ENCODE results near the gene IL26.

DNA sequence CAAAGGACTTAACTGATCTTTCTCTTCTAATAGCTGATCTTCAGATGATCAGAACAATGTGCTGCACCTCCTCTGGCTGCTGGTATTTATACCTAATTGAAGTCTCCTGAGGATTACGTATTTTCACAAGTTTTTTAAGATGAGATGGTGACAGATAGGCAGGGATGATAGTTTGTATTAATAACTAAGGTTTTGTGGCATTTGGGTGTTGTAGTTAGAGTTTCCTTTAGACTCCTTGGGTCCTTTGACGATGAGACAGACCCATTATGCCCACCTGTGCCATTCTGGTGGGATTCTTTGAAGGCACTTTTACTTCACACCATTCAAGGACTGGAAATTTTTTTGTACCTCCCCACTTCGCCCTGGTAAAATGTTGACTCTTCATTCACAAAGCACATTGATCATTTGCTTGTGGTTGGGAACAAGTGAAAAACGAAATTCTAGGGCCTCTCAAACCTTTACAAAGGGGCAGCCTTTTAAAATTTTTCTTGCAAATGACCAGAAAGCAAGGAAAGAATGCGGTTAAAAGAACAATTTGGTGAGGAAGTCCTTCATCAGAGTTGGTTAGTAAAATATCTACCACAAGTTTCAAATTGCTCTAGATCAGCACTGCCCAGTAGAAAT, 65.8 kb downstream of the IL26 start, which contains the start of gene IFNG:
- no peak for TF ChIP-seq SMC3 (conservative IDR thresholded peaks at IDR 0.05; ENCODE audit: poor library complexity)
- no peak for TF ChIP-seq EP300 (conservative IDR thresholded peaks at IDR 0.05; ENCODE audit: poor library complexity, severe bottlenecking)
- TF ChIP-seq, protein P1, sequence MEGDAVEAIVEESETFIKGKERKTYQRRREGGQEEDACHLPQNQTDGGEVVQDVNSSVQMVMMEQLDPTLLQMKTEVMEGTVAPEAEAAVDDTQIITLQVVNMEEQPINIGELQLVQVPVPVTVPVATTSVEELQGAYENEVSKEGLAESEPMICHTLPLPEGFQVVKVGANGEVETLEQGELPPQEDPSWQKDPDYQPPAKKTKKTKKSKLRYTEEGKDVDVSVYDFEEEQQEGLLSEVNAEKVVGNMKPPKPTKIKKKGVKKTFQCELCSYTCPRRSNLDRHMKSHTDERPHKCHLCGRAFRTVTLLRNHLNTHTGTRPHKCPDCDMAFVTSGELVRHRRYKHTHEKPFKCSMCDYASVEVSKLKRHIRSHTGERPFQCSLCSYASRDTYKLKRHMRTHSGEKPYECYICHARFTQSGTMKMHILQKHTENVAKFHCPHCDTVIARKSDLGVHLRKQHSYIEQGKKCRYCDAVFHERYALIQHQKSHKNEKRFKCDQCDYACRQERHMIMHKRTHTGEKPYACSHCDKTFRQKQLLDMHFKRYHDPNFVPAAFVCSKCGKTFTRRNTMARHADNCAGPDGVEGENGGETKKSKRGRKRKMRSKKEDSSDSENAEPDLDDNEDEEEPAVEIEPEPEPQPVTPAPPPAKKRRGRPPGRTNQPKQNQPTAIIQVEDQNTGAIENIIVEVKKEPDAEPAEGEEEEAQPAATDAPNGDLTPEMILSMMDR (IDR thresholded peaks at IDR 0.05; ENCODE audit: poor library complexity, severe bottlenecking) = no peak

Measured in neural cell (in vitro differentiated cells).